H9 (cell line): Measurements from ENCODE around the gene COMP. TPM values are rescaled to one million over a fixed set of nuclear protein-coding genes. Genes with fewer than 3 reads are reported as not detected.

ENCODE experiments used
- DNase-seq: peaks from one replicate; pipeline ENCODE4 v3.0.0-alpha.2; 2017
- H2AFZ ChIP-seq: one replicate; pipeline ENCODE4 v1.6.1; 2013; ENCODE audit warnings: mild to moderate bottlenecking, low read length, control low read depth, moderate library complexity
- H2AK5ac ChIP-seq: 2 replicates; pipeline ENCODE4 v1.6.1; 2013; ENCODE audit warnings: low read length, control low read depth, mixed read lengths; ENCODE audit not compliant: insufficient read length
- H2BK120ac ChIP-seq: one replicate; pipeline ENCODE4 v1.6.1; 2013; ENCODE audit warnings: low read depth, mild to moderate bottlenecking, low read length, control low read depth, inconsistent platforms; ENCODE audit not compliant: poor library complexity, severe bottlenecking
- H2BK12ac ChIP-seq: 2 replicates; pipeline ENCODE4 v1.6.1; 2013; ENCODE audit warnings: low read length, control low read depth, mixed read lengths, low read depth; ENCODE audit not compliant: insufficient read length
- H2BK15ac ChIP-seq: 2 replicates; pipeline ENCODE4 v1.6.1; 2013; ENCODE audit warnings: low read depth, low read length, control low read depth
- H2BK20ac ChIP-seq: one replicate; pipeline ENCODE4 v1.6.1; 2013; ENCODE audit warnings: low read depth, mild to moderate bottlenecking, low read length, control low read depth, inconsistent platforms; ENCODE audit not compliant: poor library complexity, severe bottlenecking
- H2BK5ac ChIP-seq: 2 replicates; pipeline ENCODE4 v1.6.1; 2013; ENCODE audit warnings: low read length, control low read depth, mixed read lengths; ENCODE audit not compliant: insufficient read length
- H3K14ac ChIP-seq: 2 replicates; pipeline ENCODE4 v1.6.1; 2013; ENCODE audit warnings: low read length, control low read depth; ENCODE audit not compliant: insufficient read depth
- H3K18ac ChIP-seq: 2 replicates; pipeline ENCODE4 v1.6.1; 2013; ENCODE audit warnings: low read depth, mild to moderate bottlenecking, mixed read lengths, low read length, control low read depth; ENCODE audit not compliant: insufficient read length
- H3K23ac ChIP-seq: 2 replicates; pipeline ENCODE4 v1.6.1; 2013; ENCODE audit warnings: low read length, control low read depth, mixed read lengths, low read depth; ENCODE audit not compliant: insufficient read length
- H3K23me2 ChIP-seq: 2 replicates; pipeline ENCODE4 v1.6.1; 2013; ENCODE audit warnings: low read depth, mild to moderate bottlenecking, mixed read lengths, low read length, control low read depth; ENCODE audit not compliant: insufficient read length, poor library complexity, severe bottlenecking
- H3K27ac ChIP-seq: 2 replicates; pipeline ENCODE4 v1.5.1; 2013; ENCODE audit warnings: low read length, control low read depth, mixed read lengths, low read depth; ENCODE audit not compliant: insufficient read length
- H3K27me3 ChIP-seq: 2 replicates; pipeline ENCODE4 v1.6.1; 2013; ENCODE audit warnings: low read length, control low read depth, inconsistent platforms; ENCODE audit not compliant: insufficient read depth
- H3K4ac ChIP-seq: 2 replicates; pipeline ENCODE4 v1.6.1; 2013; ENCODE audit warnings: low read depth, mild to moderate bottlenecking, control low read depth, inconsistent platforms, low read length, moderate library complexity
- H3K4me1 ChIP-seq: 2 replicates; pipeline ENCODE4 v1.6.1; 2013; ENCODE audit warnings: low read length, control low read depth, inconsistent platforms; ENCODE audit not compliant: insufficient read depth
- H3K4me2 ChIP-seq: 2 replicates; pipeline ENCODE4 v1.6.1; 2013; ENCODE audit warnings: low read length, control low read depth, mixed read lengths; ENCODE audit not compliant: insufficient read length, insufficient read depth
- H3K56ac ChIP-seq: 2 replicates; pipeline ENCODE4 v1.6.1; 2013; ENCODE audit warnings: low read depth, mild to moderate bottlenecking, mixed read lengths, low read length, control low read depth; ENCODE audit not compliant: insufficient read length
- H3K79me1 ChIP-seq: 2 replicates; pipeline ENCODE4 v1.6.1; 2013; ENCODE audit warnings: low read depth, mild to moderate bottlenecking, moderate library complexity, low read length, control low read depth, inconsistent platforms; ENCODE audit not compliant: insufficient read depth, poor library complexity, severe bottlenecking
- H3K79me2 ChIP-seq: 2 replicates; pipeline ENCODE4 v1.6.1; 2013; ENCODE audit warnings: low read length, control low read depth, inconsistent platforms; ENCODE audit not compliant: insufficient read depth
- H3K9ac ChIP-seq: 2 replicates; pipeline ENCODE4 v1.6.1; 2013; ENCODE audit warnings: low read length, control low read depth, mixed read lengths; ENCODE audit not compliant: insufficient read length; ENCODE audit errors: extremely low read depth
- H3K9me3 ChIP-seq: one replicate; pipeline ENCODE4 v1.6.1; 2013; ENCODE audit warnings: low read depth, low read length, inconsistent platforms; ENCODE audit not compliant: control insufficient read depth
- H3T11ph ChIP-seq: one replicate; pipeline ENCODE4 v1.6.1; 2013; ENCODE audit warnings: mild to moderate bottlenecking, low read length, control low read depth, inconsistent platforms
- H4K20me1 ChIP-seq: one replicate; pipeline ENCODE4 v1.6.1; 2013; ENCODE audit not compliant: control insufficient read depth, insufficient read length, insufficient read depth
- H4K5ac ChIP-seq: 2 replicates; pipeline ENCODE4 v1.6.1; 2013; ENCODE audit warnings: low read depth, mild to moderate bottlenecking, mixed read lengths, low read length, control low read depth; ENCODE audit not compliant: insufficient read length
- H4K8ac ChIP-seq: replicated peaks from 2 replicates; pipeline ENCODE4 v1.6.1; 2013; ENCODE audit warnings: low read length, control low read depth, mixed read lengths, low read depth; ENCODE audit not compliant: insufficient read length
- H4K91ac ChIP-seq: 2 replicates; pipeline ENCODE4 v1.6.1; 2013; ENCODE audit warnings: low read depth, mild to moderate bottlenecking, moderate library complexity, mixed read lengths, low read length, control low read depth; ENCODE audit not compliant: insufficient read length
- H3K27ac Mint-ChIP-seq, 3 experiments: 2 replicates in 2 of 3; 3 replicates in 1 of 3; pipeline ENCODE4 v1.8.0; 2020 to 2021; ENCODE audit warnings: mixed read lengths in 3 of 3, mild to moderate bottlenecking in 1 of 3, moderate library complexity in 1 of 3
- H3K27me3 Mint-ChIP-seq: 2 replicates; pipeline ENCODE4 v1.8.0; 2021; ENCODE audit warnings: low read depth, mild to moderate bottlenecking, moderate library complexity, mixed read lengths
- H3K36me3 Mint-ChIP-seq, 3 experiments: 2 replicates in 2 of 3; 3 replicates in 1 of 3; pipeline ENCODE4 v1.8.0; 2020 to 2021; ENCODE audit warnings: low read depth in 3 of 3, mixed read lengths in 3 of 3; ENCODE audit not compliant: insufficient read depth in 1 of 3
- H3K4me1 Mint-ChIP-seq, 2 experiments: 2 replicates each; pipeline ENCODE4 v1.8.0; 2020; ENCODE audit warnings: mixed read lengths in 2 of 2
- H3K4me3 Mint-ChIP-seq, 2 experiments: 2 replicates in 1 of 2; 3 replicates in 1 of 2; pipeline ENCODE4 v1.8.0; 2020 to 2021; ENCODE audit warnings: mild to moderate bottlenecking in 2 of 2, mixed read lengths in 2 of 2, moderate library complexity in 1 of 2
- H3K9me3 Mint-ChIP-seq, 2 experiments: 2 replicates in 1 of 2; 3 replicates in 1 of 2; pipeline ENCODE4 v1.8.0; 2020; ENCODE audit warnings: mild to moderate bottlenecking in 2 of 2, mixed read lengths in 2 of 2, moderate library complexity in 1 of 2
- WGBS: extraction: QIAGEN DNeasy Blood & Tissue Kit; methylation state at CpG from one replicate; pipeline ENCODE4 v1.1.7; 2013; ENCODE audit warnings: missing lambda C conversion rate, low lambda C conversion rate, mixed read lengths; ENCODE audit not compliant: insufficient read length; ENCODE audit errors: extremely low coverage; 5-methylcytosine and 5-hydroxymethylcytosine counted together
- total RNA-seq: library from RNA; stranded (reverse); gene quantifications from 2 replicates; pipeline ENCODE4 v1.2.1, GENCODE V29; 2021
- TF ChIP-seq, protein P1 (sequence below): fragments of 200-600 bp; sonication (generic); conservative IDR thresholded peaks from 3 replicates; pipeline ENCODE4 v1.8.0; 2021; ENCODE audit warnings: antibody characterized with exemption, mild to moderate bottlenecking

COMP gene
- total RNA-seq, 1 experiment from 2014 or later = 0.15 TPM

DNA sequence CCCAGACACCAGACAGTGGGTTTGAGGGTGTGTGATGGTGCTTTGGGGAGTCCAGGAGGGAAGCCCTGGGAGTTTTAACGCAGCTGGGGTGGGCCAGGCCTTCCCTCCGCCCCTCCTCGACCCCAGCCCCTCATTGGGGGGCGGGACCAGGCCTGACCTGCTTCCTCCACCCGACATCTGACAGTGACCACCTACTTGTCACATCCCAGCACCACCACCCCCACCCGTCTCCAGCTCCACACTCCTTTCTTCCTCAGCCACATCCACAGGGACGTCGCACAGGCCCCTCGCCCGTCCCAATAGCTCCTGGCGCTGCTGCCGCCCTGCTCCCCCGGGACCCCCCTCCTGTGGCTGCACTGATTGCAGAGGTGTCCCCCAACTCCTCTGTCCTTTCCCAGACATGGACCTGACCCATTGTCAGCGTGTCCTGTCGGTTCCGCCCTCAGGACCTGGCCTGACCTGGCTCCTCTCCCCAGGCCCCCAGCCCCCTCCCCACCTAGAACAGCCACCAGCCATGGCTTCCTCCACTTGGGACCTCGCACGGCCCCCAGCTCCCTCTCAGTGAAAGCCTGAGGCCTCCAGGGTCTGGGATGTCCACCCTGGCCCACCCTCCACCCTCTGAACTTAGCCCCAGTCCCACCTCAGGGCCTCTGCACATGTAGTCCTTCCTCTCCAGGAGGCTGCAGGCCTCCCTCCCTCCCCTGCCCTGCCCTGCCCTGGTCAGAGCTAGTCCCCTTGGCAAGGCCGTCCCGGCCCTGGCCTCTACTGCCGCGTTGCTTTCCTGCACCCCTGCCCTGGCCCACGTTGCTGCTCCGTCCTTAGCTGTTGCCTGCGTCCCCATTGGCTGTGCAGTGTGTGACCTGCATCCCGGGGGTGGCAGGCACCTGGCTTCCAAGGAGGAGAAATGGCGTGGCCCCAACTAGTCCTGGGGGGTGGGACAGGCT lies 30.4 kb downstream of the COMP start:
- Histone ChIP-seq H3K9ac (no peak overlapping the region), H3K79me2 (no peaks in the 10 kb centered on the region), H3K56ac (no peak overlapping the region), H3T11ph (no peak overlapping the region), H4K20me1 (peaks cover 2% of the 10 kb centered on the region), H4K91ac (no peak overlapping the region), H3K23ac (no peak overlapping the region), H3K79me1 (no peaks in the 10 kb centered on the region), H3K27ac (no peak overlapping the region), H2AK5ac (no peak overlapping the region), H3K4me1 (no peaks in the 10 kb centered on the region), H2BK20ac (no peak overlapping the region), H3K4ac (no peak overlapping the region), H2BK12ac (no peak overlapping the region), H3K4me2 (no peak overlapping the region), H2BK120ac (no peak overlapping the region), H4K8ac (no peak overlapping the region), H2BK5ac (no peak overlapping the region), H3K18ac (no peak overlapping the region), H2BK15ac (no peak overlapping the region), H3K9me3 (no peaks in the 10 kb centered on the region), H3K23me2 (no peaks in the 10 kb centered on the region), H4K5ac (no peak overlapping the region), H3K14ac (no peak overlapping the region), H3K27me3 (peaks cover 14% of the 10 kb centered on the region; the same call in 1 of the 2 replicates), H2AFZ (no peak overlapping the region)
- Mint-ChIP-seq H3K9me3 (no peaks in the 10 kb centered on the region), H3K4me1 (peaks cover 10 to 12% of the 10 kb centered on the region in 2 experiments; a peak in 3 of 4 replicates), H3K36me3 (peaks cover 0 to 9% (median 0%) of the 10 kb centered on the region in 3 experiments; a peak in 2 of 7 replicates), H3K27ac (no peak overlapping the region), H3K4me3 (no peak overlapping the region), H3K27me3 (peaks cover 68% of the 10 kb centered on the region)
- DNase-seq = no peak
- no CpG with 5 or more reads among the region's 27 CpGs for WGBS
- TF ChIP-seq, protein P1, sequence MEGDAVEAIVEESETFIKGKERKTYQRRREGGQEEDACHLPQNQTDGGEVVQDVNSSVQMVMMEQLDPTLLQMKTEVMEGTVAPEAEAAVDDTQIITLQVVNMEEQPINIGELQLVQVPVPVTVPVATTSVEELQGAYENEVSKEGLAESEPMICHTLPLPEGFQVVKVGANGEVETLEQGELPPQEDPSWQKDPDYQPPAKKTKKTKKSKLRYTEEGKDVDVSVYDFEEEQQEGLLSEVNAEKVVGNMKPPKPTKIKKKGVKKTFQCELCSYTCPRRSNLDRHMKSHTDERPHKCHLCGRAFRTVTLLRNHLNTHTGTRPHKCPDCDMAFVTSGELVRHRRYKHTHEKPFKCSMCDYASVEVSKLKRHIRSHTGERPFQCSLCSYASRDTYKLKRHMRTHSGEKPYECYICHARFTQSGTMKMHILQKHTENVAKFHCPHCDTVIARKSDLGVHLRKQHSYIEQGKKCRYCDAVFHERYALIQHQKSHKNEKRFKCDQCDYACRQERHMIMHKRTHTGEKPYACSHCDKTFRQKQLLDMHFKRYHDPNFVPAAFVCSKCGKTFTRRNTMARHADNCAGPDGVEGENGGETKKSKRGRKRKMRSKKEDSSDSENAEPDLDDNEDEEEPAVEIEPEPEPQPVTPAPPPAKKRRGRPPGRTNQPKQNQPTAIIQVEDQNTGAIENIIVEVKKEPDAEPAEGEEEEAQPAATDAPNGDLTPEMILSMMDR = no peak
